Activated naive CD8-positive, alpha-beta T cell treated with anti-CD3 and anti-CD28 coated beads, Interleukin-2, amount 50 U/mL, for 24 hours (primary cell): ENCODE data around the gene HIP1R.
"Not testable (repeated sequence)": the region's sequence is repeated elsewhere in the genome, so short reads cannot be mapped to it uniquely, and the experiment has no call there.

ENCODE experiments used
- ATAC-seq: fragments of 150-1000 bp; cut with Tn5 transposase; one replicate; pipeline ENCODE4 v1.10.0; 2021
- DNase-seq: peaks from one replicate; pipeline ENCODE4 v3.0.0; 2021
- H3K27ac Mint-ChIP-seq: one replicate; pipeline ENCODE4 v1.8.0; 2021; ENCODE audit warnings: mild to moderate bottlenecking, mixed read lengths
- H3K27me3 Mint-ChIP-seq: one replicate; pipeline ENCODE4 v1.8.0; 2021; ENCODE audit warnings: mixed read lengths
- H3K36me3 Mint-ChIP-seq: one replicate; pipeline ENCODE4 v1.8.0; 2021; ENCODE audit warnings: low read depth, mixed read lengths
- H3K4me1 Mint-ChIP-seq: one replicate; pipeline ENCODE4 v1.8.0; 2021; ENCODE audit warnings: mixed read lengths
- H3K4me3 Mint-ChIP-seq: one replicate; pipeline ENCODE4 v1.8.0; 2021; ENCODE audit warnings: mild to moderate bottlenecking, moderate library complexity, mixed read lengths
- H3K9me3 Mint-ChIP-seq: one replicate; pipeline ENCODE4 v1.8.0; 2021; ENCODE audit warnings: mixed read lengths

Gene HIP1R

GRCh38 chr12:122894193-122895121 is 59.2 kb downstream of the HIP1R start:
- ATAC-seq (no peak), DNase-seq (no peak)
- peaks cover 93% of the 10 kb centered on the region for H3K4me1 Mint-ChIP-seq
- peak overlapping the region; percentile 86 for H3K4me3 Mint-ChIP-seq
- peak overlapping the region; percentile 75 for H3K27ac Mint-ChIP-seq
- H3K36me3 Mint-ChIP-seq: peaks cover 6% of the 10 kb centered on the region
- peaks cover 6% of the 10 kb centered on the region for H3K9me3 Mint-ChIP-seq
- H3K27me3 Mint-ChIP-seq: no peaks in the 10 kb centered on the region

DNA sequence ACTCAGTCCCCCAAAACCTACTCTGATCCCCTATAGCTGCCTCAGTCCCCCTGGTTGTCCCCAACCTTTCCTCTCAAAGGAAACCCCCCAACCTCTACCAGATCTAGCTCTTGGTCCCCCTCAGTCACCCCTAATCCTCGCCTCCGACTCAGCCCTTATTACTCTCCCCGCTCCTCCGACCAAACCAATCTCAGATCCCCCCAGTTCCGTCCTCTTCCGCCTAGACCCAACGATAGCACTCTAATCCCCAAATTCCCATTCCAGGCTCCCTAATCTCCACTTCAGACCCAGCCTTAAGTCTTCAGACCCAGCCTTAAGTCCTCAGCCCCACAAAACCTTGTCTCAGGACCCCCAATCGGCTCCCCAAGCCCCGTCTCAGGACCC is 60.1 kb downstream of the HIP1R start:
- Mint-ChIP-seq H3K36me3 (peaks cover 6% of the 10 kb centered on the region), H3K9me3 (peaks cover 6% of the 10 kb centered on the region), H3K27ac (peak overlapping the region; percentile 75), H3K27me3 (no peaks in the 10 kb centered on the region), H3K4me1 (peaks cover 93% of the 10 kb centered on the region), H3K4me3 (peak overlapping the region; percentile 86)
- DNase-seq: no peak
- no peak for ATAC-seq

DNA sequence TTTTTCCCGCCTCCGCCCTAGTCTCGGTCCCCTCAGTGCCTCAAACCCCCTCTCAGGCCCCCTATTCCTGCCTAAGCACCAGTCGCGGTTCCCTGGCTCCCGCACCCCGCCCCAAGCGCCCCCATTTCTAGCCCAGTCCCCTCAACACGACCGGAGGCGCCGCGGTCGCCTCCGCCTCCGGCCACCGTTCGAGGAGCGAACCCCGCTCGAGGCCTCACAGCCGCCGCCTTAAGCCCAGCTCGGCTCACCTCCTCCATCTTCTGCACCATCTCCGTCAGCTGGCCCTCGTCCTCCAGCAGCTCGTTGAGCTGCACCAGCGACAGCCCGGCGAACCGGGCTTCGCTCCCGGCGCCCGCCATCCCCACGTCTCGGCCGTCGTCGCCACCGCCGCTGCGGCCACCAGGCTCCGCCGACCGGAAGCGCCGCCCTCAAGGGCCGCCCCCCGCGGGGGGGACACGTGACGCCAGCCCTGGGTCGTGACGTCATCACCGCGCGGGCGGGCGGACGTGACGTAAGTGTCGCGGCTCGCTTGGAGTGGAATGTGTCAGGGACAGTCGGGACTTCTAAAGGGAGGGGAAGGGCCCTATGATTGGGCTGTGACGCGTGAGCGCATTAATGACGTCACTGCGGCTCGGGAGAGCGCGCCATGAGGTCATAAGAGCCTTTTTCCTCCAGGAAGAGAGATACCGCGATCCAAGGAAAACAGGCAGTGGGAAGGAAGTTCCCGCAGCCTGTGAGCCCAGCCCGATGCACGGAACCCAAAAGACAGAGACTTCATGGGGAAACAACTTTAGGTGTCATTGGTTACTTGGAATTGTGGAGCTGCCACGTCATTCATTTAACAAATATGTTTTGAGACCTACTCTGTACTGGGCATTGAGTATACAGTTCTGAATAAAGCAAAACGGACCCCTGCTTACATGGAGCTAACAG is 60.7 kb downstream of the HIP1R start, which contains the start of gene VPS37B:
TSS of gene VPS37B (minus strand) at position 421 of the 933 bp plus-strand sequence. CDS start at position 359, 62 bp downstream.
- peaks cover 6% of the 10 kb centered on the region for H3K36me3 Mint-ChIP-seq
- H3K4me1 Mint-ChIP-seq: peaks cover 93% of the 10 kb centered on the region
- H3K4me3 Mint-ChIP-seq: peak within 1 kb of the TSS; percentile 86
- peak within 1 kb of the TSS; percentile 75 for H3K27ac Mint-ChIP-seq
- H3K9me3 Mint-ChIP-seq: peaks cover 6% of the 10 kb centered on the region
- no peaks in the 10 kb centered on the region for H3K27me3 Mint-ChIP-seq
- DNase-seq: peak; percentile 92
- ATAC-seq: peak; percentile 47

DNA sequence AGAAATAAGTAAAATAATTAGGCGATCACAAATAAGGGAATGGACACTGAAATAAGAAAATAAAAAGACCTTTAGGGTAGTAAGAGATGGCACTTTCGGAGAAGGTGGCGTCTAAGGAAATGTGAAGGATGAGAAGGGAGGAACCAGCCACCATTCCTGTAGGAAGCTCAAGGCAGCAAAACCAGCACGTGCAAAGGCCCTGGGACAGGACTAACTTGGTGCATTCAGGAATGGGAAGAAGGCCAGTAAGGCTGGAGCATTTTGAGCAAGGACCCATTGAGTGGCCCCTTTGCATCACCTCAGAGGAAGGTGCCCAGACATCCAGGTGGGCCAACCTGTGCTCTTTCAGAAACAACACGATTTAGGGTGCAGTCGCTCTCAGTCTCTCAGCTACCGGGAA is 61.4 kb downstream of the HIP1R start:
- no peak for DNase-seq
- peaks cover 6% of the 10 kb centered on the region for H3K36me3 Mint-ChIP-seq
- peaks cover 93% of the 10 kb centered on the region for H3K4me1 Mint-ChIP-seq
- peaks cover 6% of the 10 kb centered on the region for H3K9me3 Mint-ChIP-seq
- H3K27me3 Mint-ChIP-seq: no peaks in the 10 kb centered on the region
- H3K4me3 Mint-ChIP-seq: peak overlapping the region; percentile 86
- peak overlapping the region; percentile 75 for H3K27ac Mint-ChIP-seq
- ATAC-seq: no peak

GRCh38 chr12:122899887-122900286 is 64.6 kb downstream of the HIP1R start:
- no peak overlapping the region for H3K4me3 Mint-ChIP-seq
- no peaks in the 10 kb centered on the region for H3K27me3 Mint-ChIP-seq
- ATAC-seq: no peak
- peaks cover 6% of the 10 kb centered on the region for H3K9me3 Mint-ChIP-seq
- H3K4me1 Mint-ChIP-seq: peaks cover 68% of the 10 kb centered on the region
- H3K27ac Mint-ChIP-seq: no peak overlapping the region
- no peaks in the 10 kb centered on the region for H3K36me3 Mint-ChIP-seq
- no peak for DNase-seq

DNA sequence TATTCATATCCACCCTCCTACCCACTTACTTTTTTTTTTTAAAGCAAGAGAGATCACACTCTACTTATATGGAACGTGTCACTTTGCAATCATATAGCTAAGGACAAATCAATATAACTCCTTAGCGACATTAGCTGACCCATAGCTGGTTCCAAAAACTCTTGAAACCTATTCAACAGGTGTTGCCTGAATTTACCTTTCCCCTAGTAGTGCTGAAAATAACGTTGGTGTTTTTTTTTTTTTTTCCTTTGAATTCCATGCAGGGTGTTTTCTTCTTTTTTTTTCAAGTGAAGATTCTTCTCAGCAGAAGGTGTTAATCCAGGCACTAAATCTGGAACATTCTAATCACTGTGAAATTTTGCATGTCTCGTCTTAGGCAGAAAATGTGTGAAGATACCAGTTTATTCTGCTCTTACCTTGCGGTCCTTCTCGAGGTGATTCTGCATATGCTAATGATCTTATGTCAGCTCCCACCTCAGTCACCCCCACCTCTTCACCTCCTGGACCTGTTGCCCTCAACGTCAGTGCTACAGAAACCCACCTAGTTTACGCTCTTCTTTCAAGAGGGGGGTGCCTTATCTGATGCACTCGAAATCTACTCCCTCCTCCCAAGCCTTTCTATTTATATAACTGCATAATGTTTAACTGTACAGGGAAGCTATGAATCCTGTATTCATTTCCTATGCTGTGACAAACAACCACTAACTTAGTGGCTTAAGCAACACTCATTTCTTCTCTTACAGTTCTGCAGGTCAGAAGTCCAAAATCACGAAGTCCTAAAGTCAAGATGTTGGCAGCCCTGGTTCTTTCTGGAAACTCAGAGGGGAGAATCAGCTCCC is 67.8 kb downstream of the HIP1R start:
- H3K27me3 Mint-ChIP-seq: no peaks in the 10 kb centered on the region
- H3K4me1 Mint-ChIP-seq: peaks cover 42% of the 10 kb centered on the region
- ATAC-seq (no peak), DNase-seq (no peak)
- H3K36me3 Mint-ChIP-seq: no peaks in the 10 kb centered on the region
- H3K9me3 Mint-ChIP-seq: no peaks in the 10 kb centered on the region
- H3K4me3 Mint-ChIP-seq: no peak overlapping the region
- H3K27ac Mint-ChIP-seq: no peak overlapping the region

- ATAC-seq: no peak
- peaks cover 36% of the 10 kb centered on the region for H3K4me1 Mint-ChIP-seq
- no peaks in the 10 kb centered on the region for H3K36me3 Mint-ChIP-seq
- no peak for DNase-seq
- no peaks in the 10 kb centered on the region for H3K9me3 Mint-ChIP-seq
- H3K4me3 Mint-ChIP-seq: no peak overlapping the region
- H3K27ac Mint-ChIP-seq: no peak overlapping the region
- no peaks in the 10 kb centered on the region for H3K27me3 Mint-ChIP-seq
These were observed 68.4 kb downstream of the HIP1R start for GRCh38 chr12:122903693-122904034.

- H3K27me3 Mint-ChIP-seq, H3K36me3 Mint-ChIP-seq, H3K9me3 Mint-ChIP-seq, ATAC-seq, H3K4me3 Mint-ChIP-seq, DNase-seq: not testable (repeated sequence)
- H3K27ac Mint-ChIP-seq: peak overlapping the region; percentile 54
- peaks cover 20% of the 10 kb centered on the region for H3K4me1 Mint-ChIP-seq
These were observed 70.0 kb downstream of the HIP1R start for GRCh38 chr12:122905258-122905657.

DNA sequence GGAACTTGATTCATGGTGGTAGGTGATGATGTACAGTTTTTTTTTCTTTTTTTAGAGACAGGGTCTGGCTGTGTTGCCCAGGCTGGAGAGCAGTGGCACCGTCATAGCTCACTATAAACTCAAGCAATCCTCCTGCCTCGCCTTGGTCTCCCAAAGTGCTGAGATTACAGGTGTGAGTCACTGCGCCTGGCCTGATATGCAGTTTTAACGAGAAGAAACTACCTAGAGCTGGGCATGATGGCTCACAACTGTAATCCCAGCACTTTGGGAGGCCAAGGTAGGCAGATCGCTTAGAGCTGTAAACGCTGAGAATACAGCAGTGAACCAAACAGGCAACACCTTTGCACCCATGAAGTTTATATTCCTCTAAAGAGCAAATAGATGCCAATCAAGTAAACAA is 73.7 kb downstream of the HIP1R start:
- Mint-ChIP-seq H3K27ac (no peak overlapping the region), H3K27me3 (peaks cover 3% of the 10 kb centered on the region), H3K4me3 (no peak overlapping the region), H3K9me3 (no peaks in the 10 kb centered on the region), H3K36me3 (no peaks in the 10 kb centered on the region), H3K4me1 (no peaks in the 10 kb centered on the region)
- ATAC-seq (no peak), DNase-seq (no peak)

- Mint-ChIP-seq H3K27ac (no peak overlapping the region), H3K4me1 (no peaks in the 10 kb centered on the region)
These were observed 74.4 kb downstream of the HIP1R start for GRCh38 chr12:122909442-122910288.

More at GRCh38 chr12:122909442-122910288, 74.4 kb downstream of the HIP1R start:
- no peak overlapping the region for H3K4me3 Mint-ChIP-seq
- H3K36me3 Mint-ChIP-seq: no peaks in the 10 kb centered on the region
- peaks cover 3% of the 10 kb centered on the region for H3K27me3 Mint-ChIP-seq
- no peaks in the 10 kb centered on the region for H3K9me3 Mint-ChIP-seq
- no peak for ATAC-seq
- DNase-seq: no peak
